ENCODE data around the gene OGDHL.

OGDHL gene

DNA sequence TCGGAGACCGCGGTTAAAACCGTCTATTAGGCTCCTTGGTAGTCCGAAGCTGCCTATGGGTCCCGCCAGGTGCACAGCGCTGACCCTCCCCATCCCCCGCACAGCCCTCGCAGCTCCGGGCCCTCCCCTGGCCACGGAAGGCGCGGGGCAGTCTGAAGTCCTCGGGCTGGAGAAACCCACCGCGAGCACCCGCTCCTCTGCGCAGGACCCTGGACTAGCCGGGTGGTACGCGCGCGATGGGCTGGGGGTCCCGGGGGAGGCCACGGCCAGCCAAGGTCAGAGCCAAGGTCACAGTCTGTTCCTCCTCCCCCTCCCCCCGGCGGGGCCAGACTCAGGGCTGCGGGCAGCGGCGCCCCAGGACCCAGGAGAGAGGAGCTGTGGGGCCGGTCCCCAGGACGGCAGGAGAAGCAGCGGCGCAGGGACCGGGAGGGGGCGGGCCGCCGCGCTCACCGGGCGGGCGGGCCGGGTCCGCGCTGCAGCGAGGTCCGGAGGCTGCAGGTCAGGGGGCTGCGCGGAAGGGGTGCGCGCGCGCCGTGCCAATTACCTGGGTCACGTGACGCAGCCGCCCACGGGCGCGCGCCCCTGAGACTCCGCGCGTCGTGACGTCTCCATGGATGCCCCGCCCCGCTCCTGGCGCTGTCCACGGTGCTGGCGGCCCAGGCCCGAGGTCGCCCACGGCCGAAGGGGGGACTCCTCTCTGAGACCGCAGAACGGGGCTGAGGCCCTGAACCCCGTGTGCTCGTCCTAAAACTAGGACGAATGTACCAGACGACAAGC lies at the start of gene OGDHL:
Gene OGDHL (minus strand): TSS at position 535 of the 777 bp plus-strand sequence. CDS start 3,731 bp downstream, outside the sequence.
- peaks cover 0 to 4% of the 10 kb centered on the region in 2 donors for H3K4me1 ChIP-seq (ENCODE audit: control insufficient read depth in 1 of 2, insufficient read depth in 2 of 2, low read length in 2 of 2)
- no peak within 1 kb of the TSS for H3K9ac ChIP-seq (ENCODE audit: low read depth in 1 of 2, low read length in 2 of 2)
- peak within 1 kb of the TSS; percentile 62 for H3K27ac ChIP-seq (ENCODE audit: low read depth, low read length)
- peak within 1 kb of the TSS; percentile 35 to 43 for H3K4me3 ChIP-seq (ENCODE audit: low read depth in 1 of 2, low read length in 2 of 2)
- peaks cover 0 to 7% of the 10 kb centered on the region in 2 donors for H3K27me3 ChIP-seq (ENCODE audit: control insufficient read depth in 1 of 2, insufficient read depth in 2 of 2, low read length in 2 of 2)
- no peaks in the 10 kb centered on the region for H3K36me3 ChIP-seq (ENCODE audit: control insufficient read depth in 1 of 2, insufficient read depth in 2 of 2, low read length in 2 of 2)
- no peaks in the 10 kb centered on the region for H3K9me3 ChIP-seq (ENCODE audit: control insufficient read depth in 1 of 2, low read length in 2 of 2)

DNA sequence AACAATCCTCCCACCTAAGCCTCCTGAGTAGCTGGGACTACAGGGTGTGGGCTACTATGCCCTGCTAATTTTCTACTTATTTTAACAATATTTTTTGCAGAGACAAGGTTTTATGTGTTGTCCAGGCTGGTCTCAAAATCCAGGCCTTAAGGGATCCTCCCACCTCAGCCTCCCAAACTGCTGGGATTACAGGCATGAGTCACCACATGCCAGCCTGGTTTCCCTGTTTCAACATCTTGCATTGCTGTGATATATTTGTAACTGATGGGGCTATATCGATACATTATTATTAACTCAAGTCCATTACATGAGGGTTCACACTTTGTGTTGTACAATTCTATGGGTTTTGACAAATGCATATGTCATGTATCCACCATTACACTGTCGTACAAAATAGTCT lies 41.9 kb upstream of the OGDHL start:
- H3K4me3 ChIP-seq (ENCODE audit: low read depth in 1 of 2, low read length in 2 of 2) = no peak overlapping the region
- no peaks in the 10 kb centered on the region for H3K4me1 ChIP-seq (ENCODE audit: control insufficient read depth in 1 of 2, insufficient read depth in 2 of 2, low read length in 2 of 2)
- H3K9ac ChIP-seq (ENCODE audit: low read depth in 1 of 2, low read length in 2 of 2) = no peak overlapping the region
- no peaks in the 10 kb centered on the region for H3K36me3 ChIP-seq (ENCODE audit: control insufficient read depth in 1 of 2, insufficient read depth in 2 of 2, low read length in 2 of 2)
- H3K9me3 ChIP-seq (ENCODE audit: control insufficient read depth in 1 of 2, low read length in 2 of 2) = peaks cover 2 to 6% of the 10 kb centered on the region in 2 donors
- H3K27ac ChIP-seq (ENCODE audit: low read depth, low read length) = no peak overlapping the region
- H3K27me3 ChIP-seq (ENCODE audit: control insufficient read depth in 1 of 2, insufficient read depth in 2 of 2, low read length in 2 of 2) = no peaks in the 10 kb centered on the region

DNA sequence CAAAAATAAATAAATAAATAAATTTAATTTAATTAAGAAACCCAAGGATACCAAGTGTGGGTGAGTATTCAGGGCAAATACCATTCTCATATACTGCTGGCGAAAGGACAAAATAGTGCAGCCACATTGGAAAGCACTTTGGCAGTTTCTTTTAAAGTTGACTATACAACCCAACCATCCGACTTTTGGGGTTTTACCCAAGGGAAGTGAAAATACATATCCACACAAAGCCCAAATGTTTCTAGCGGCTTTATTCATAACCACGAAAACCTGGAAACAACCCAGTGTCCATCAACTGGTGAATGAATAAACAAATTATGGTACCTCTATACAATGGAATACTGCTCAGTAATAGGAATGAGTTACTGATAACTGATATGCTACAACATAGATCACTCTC lies 36.2 kb upstream of the OGDHL start:
- Histone ChIP-seq H3K27ac (ENCODE audit: low read depth, low read length) (no peak overlapping the region), H3K27me3 (ENCODE audit: control insufficient read depth in 1 of 2, insufficient read depth in 2 of 2, low read length in 2 of 2) (no peaks in the 10 kb centered on the region), H3K36me3 (ENCODE audit: control insufficient read depth in 1 of 2, insufficient read depth in 2 of 2, low read length in 2 of 2) (no peaks in the 10 kb centered on the region), H3K4me3 (ENCODE audit: low read depth in 1 of 2, low read length in 2 of 2) (no peak overlapping the region), H3K4me1 (ENCODE audit: control insufficient read depth in 1 of 2, insufficient read depth in 2 of 2, low read length in 2 of 2) (no peaks in the 10 kb centered on the region), H3K9me3 (ENCODE audit: control insufficient read depth in 1 of 2, low read length in 2 of 2) (no peaks in the 10 kb centered on the region), H3K9ac (ENCODE audit: low read depth in 1 of 2, low read length in 2 of 2) (no peak overlapping the region)

DNA sequence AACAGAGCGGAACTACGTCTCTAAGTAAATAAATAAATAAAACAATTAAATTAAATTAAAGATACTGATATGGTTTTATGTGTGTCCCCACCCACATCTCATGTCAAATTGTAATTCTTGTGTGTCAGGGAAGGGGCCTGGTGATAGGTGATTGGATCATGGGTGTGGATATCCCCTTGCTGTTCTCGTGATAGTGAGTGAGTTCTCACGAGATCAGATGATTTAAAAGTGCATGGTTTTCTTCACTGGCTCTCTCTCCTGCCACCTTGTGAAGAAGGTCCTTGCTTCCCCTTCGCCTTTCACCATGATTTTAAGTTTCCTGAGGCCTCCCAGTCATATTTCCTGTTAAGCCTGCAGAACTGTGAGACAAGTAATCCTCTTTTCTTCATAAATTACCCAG lies 29.0 kb upstream of the OGDHL start:
- no peaks in the 10 kb centered on the region for H3K36me3 ChIP-seq (ENCODE audit: control insufficient read depth in 1 of 2, insufficient read depth in 2 of 2, low read length in 2 of 2)
- no peak overlapping the region for H3K4me3 ChIP-seq (ENCODE audit: low read depth in 1 of 2, low read length in 2 of 2)
- H3K27ac ChIP-seq (ENCODE audit: low read depth, low read length) = no peak overlapping the region
- no peaks in the 10 kb centered on the region for H3K27me3 ChIP-seq (ENCODE audit: control insufficient read depth in 1 of 2, insufficient read depth in 2 of 2, low read length in 2 of 2)
- H3K4me1 ChIP-seq (ENCODE audit: control insufficient read depth in 1 of 2, insufficient read depth in 2 of 2, low read length in 2 of 2) = no peaks in the 10 kb centered on the region
- no peaks in the 10 kb centered on the region for H3K9me3 ChIP-seq (ENCODE audit: control insufficient read depth in 1 of 2, low read length in 2 of 2)
- no peak overlapping the region for H3K9ac ChIP-seq (ENCODE audit: low read depth in 1 of 2, low read length in 2 of 2)

DNA sequence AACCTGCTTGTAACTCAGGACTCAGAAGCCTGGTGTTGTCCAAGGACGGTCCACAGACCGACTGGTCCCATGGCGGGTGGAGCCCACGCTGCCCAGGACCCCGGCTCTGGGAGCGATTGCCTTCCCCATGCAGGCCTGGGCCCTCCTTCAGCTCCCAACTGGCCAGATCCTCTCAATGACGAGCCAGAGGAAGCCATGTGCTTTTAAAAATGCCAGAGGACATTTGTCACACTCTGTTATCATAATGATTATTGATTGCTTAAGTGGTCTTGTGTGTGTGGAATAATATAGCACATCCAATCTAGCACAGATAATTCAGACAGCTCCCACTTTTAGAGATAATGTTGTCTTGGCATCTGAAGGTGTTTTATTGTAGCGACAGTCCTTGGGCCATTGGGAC lies 22.6 kb upstream of the OGDHL start:
- Histone ChIP-seq H3K9me3 (ENCODE audit: control insufficient read depth in 1 of 2, low read length in 2 of 2) (no peaks in the 10 kb centered on the region), H3K27ac (ENCODE audit: low read depth, low read length) (no peak overlapping the region), H3K4me1 (ENCODE audit: control insufficient read depth in 1 of 2, insufficient read depth in 2 of 2, low read length in 2 of 2) (no peaks in the 10 kb centered on the region), H3K36me3 (ENCODE audit: control insufficient read depth in 1 of 2, insufficient read depth in 2 of 2, low read length in 2 of 2) (no peaks in the 10 kb centered on the region), H3K4me3 (ENCODE audit: low read depth in 1 of 2, low read length in 2 of 2) (no peak overlapping the region), H3K27me3 (ENCODE audit: control insufficient read depth in 1 of 2, insufficient read depth in 2 of 2, low read length in 2 of 2) (no peaks in the 10 kb centered on the region), H3K9ac (ENCODE audit: low read depth in 1 of 2, low read length in 2 of 2) (no peak overlapping the region)

DNA sequence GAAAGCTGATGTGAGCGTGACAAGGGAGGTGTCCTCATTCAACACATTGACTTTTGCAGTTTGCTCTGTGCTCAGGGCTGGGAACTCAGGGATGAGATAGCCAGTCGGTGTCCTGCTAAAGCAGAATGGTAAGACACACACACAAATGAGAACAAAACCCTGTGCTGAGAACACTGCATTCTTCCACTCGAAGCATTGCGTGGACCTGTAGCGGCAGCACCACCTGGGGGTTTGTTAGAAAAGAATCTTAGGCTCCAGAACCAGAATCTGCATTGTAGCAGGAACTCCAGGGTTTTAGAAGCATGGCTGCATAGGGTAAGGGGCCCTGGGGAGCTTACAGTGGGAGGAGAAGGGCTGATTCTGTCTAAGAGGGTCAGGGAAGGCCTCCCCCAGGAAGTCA lies 21.5 kb upstream of the OGDHL start:
- Histone ChIP-seq H3K36me3 (ENCODE audit: control insufficient read depth in 1 of 2, insufficient read depth in 2 of 2, low read length in 2 of 2) (no peaks in the 10 kb centered on the region), H3K27me3 (ENCODE audit: control insufficient read depth in 1 of 2, insufficient read depth in 2 of 2, low read length in 2 of 2) (no peaks in the 10 kb centered on the region), H3K4me1 (ENCODE audit: control insufficient read depth in 1 of 2, insufficient read depth in 2 of 2, low read length in 2 of 2) (no peaks in the 10 kb centered on the region), H3K4me3 (ENCODE audit: low read depth in 1 of 2, low read length in 2 of 2) (no peak overlapping the region), H3K27ac (ENCODE audit: low read depth, low read length) (no peak overlapping the region), H3K9ac (ENCODE audit: low read depth in 1 of 2, low read length in 2 of 2) (no peak overlapping the region), H3K9me3 (ENCODE audit: control insufficient read depth in 1 of 2, low read length in 2 of 2) (no peaks in the 10 kb centered on the region)

DNA sequence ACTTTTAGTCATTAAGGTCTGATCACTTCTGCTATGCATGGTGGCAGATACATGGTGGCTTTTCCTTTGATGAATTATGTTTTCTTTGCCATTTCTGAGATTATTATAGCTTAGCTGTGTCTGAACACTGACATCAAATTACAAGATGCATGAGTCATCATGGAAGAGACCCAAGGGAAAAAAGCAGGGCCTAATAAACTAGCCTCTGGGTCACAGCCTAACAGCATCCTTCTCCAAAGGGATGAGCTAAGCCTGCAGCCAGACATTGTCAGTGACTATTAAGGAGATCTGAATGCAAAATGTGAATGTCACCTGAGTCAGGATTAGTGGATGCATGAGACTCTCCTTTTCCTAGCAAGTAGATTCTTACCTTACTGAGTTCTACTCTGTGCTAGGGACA lies 19.1 kb upstream of the OGDHL start:
- H3K9ac ChIP-seq (ENCODE audit: low read depth in 1 of 2, low read length in 2 of 2) = no peak overlapping the region
- H3K4me3 ChIP-seq (ENCODE audit: low read depth in 1 of 2, low read length in 2 of 2) = no peak overlapping the region
- H3K36me3 ChIP-seq (ENCODE audit: control insufficient read depth in 1 of 2, insufficient read depth in 2 of 2, low read length in 2 of 2) = no peaks in the 10 kb centered on the region
- H3K27me3 ChIP-seq (ENCODE audit: control insufficient read depth in 1 of 2, insufficient read depth in 2 of 2, low read length in 2 of 2) = no peaks in the 10 kb centered on the region
- H3K27ac ChIP-seq (ENCODE audit: low read depth, low read length) = no peak overlapping the region
- no peaks in the 10 kb centered on the region for H3K9me3 ChIP-seq (ENCODE audit: control insufficient read depth in 1 of 2, low read length in 2 of 2)
- no peaks in the 10 kb centered on the region for H3K4me1 ChIP-seq (ENCODE audit: control insufficient read depth in 1 of 2, insufficient read depth in 2 of 2, low read length in 2 of 2)

DNA sequence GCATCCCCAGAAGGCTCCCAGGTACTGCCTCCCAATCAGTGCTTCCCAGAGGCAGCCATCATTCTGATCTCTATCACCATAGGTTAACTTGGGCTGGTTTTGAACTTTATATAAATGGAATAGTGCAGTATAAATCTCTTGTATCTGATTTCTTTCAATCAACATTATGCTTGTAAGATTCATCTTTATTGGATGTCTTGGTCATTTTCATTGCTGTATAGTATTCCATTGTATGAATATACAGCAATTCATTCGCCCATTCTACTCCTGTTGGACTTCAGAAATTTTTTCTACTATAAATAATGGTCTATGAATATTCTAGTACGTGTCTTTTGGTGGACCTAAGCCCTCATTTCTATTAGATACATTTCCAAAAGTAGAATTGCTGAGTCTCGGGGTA lies 16.1 kb upstream of the OGDHL start:
- Histone ChIP-seq H3K9me3 (ENCODE audit: control insufficient read depth in 1 of 2, low read length in 2 of 2) (no peaks in the 10 kb centered on the region), H3K27me3 (ENCODE audit: control insufficient read depth in 1 of 2, insufficient read depth in 2 of 2, low read length in 2 of 2) (no peaks in the 10 kb centered on the region), H3K4me1 (ENCODE audit: control insufficient read depth in 1 of 2, insufficient read depth in 2 of 2, low read length in 2 of 2) (no peaks in the 10 kb centered on the region), H3K4me3 (ENCODE audit: low read depth in 1 of 2, low read length in 2 of 2) (no peak overlapping the region), H3K9ac (ENCODE audit: low read depth in 1 of 2, low read length in 2 of 2) (no peak overlapping the region), H3K36me3 (ENCODE audit: control insufficient read depth in 1 of 2, insufficient read depth in 2 of 2, low read length in 2 of 2) (no peaks in the 10 kb centered on the region), H3K27ac (ENCODE audit: low read depth, low read length) (no peak overlapping the region)

DNA sequence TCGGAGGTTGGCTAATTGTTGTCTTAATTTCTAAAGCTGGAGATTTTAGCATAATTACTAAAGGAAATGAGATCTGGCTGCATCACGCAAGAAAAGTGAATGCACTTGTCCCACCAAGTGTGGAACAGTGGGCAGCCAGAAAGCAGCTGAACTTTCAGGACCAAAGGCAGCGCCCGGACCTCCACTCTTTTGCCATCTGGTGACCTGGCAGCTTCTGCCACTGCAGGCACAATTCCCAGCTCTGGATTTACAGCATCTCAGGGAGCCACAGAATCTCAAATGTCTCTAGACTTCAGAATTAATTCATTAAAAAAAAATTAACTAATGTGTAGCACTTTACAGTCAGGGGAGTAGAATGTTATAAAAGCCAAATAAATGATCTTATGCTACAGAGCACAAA lies 14.7 kb upstream of the OGDHL start:
- no peaks in the 10 kb centered on the region for H3K27me3 ChIP-seq (ENCODE audit: control insufficient read depth in 1 of 2, insufficient read depth in 2 of 2, low read length in 2 of 2)
- no peaks in the 10 kb centered on the region for H3K9me3 ChIP-seq (ENCODE audit: control insufficient read depth in 1 of 2, low read length in 2 of 2)
- H3K27ac ChIP-seq (ENCODE audit: low read depth, low read length) = no peak overlapping the region
- no peaks in the 10 kb centered on the region for H3K4me1 ChIP-seq (ENCODE audit: control insufficient read depth in 1 of 2, insufficient read depth in 2 of 2, low read length in 2 of 2)
- H3K36me3 ChIP-seq (ENCODE audit: control insufficient read depth in 1 of 2, insufficient read depth in 2 of 2, low read length in 2 of 2) = no peaks in the 10 kb centered on the region
- no peak overlapping the region for H3K4me3 ChIP-seq (ENCODE audit: low read depth in 1 of 2, low read length in 2 of 2)
- H3K9ac ChIP-seq (ENCODE audit: low read depth in 1 of 2, low read length in 2 of 2) = no peak overlapping the region

DNA sequence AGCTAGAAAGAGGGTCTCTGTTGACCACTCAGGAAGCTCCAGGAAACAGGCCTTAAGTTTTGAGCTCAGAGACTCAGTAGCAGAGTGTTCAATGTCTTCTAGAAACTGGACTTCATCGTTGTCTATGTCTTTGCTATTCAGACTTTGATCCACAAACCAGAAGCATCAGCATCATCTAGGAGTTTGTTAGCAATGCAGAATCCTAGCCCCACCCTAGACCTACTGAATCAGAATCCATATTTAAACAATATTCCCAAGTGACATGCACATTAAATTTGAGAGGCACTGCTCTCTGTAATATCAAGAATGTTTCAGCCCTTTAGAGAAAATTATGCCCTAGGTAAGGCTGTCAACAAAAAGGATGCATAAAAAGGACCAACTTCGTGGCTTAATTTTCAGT lies 12.9 kb upstream of the OGDHL start:
- no peaks in the 10 kb centered on the region for H3K36me3 ChIP-seq (ENCODE audit: control insufficient read depth in 1 of 2, insufficient read depth in 2 of 2, low read length in 2 of 2)
- H3K4me3 ChIP-seq (ENCODE audit: low read depth in 1 of 2, low read length in 2 of 2) = no peak overlapping the region
- no peaks in the 10 kb centered on the region for H3K4me1 ChIP-seq (ENCODE audit: control insufficient read depth in 1 of 2, insufficient read depth in 2 of 2, low read length in 2 of 2)
- no peak overlapping the region for H3K9ac ChIP-seq (ENCODE audit: low read depth in 1 of 2, low read length in 2 of 2)
- no peak overlapping the region for H3K27ac ChIP-seq (ENCODE audit: low read depth, low read length)
- peaks cover 0 to 3% of the 10 kb centered on the region in 2 donors for H3K27me3 ChIP-seq (ENCODE audit: control insufficient read depth in 1 of 2, insufficient read depth in 2 of 2, low read length in 2 of 2)
- H3K9me3 ChIP-seq (ENCODE audit: control insufficient read depth in 1 of 2, low read length in 2 of 2) = no peaks in the 10 kb centered on the region
